MV-4-11 (cell line): Measurements from ENCODE around the gene WRNIP1.

ENCODE experiments used
- DNase-seq: peaks from one replicate; lab custom pipeline; 2025; lab: John Stamatoyannopoulos, UW

The WRNIP1 gene

DNA sequence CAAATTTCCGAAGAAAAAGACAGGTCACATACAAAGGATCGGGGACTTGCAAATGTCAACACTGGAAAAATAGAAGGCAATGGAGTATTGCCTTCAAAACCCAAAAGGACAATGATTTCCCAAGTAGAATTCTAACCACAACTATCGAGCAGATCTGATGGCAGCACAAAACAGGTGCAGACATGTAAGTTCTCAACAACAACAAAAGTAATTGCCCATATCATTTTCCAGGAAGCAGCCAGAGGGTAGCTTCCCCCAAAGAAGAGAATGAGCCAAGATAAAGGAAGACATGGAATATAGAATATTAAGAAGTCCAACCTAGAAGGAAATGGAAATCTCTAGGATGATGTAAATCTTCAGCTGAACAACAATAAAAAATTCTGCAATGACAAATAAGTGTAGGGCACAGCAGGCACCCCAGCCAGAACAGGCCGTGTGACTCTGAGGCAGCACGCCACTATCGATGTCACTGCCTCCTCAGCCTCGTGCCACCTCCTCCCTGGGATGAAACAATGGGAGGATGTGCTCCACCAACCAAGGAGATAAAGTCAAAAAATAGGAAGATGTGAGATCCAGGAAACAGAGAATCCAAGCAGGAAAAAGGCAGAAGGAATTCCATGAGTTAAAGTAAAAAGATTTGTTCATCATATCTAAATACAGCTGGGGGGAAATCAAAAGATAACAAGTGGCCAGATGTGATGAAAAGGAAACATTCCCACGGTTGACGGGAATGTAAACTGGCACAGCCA lies 42.3 kb downstream of the WRNIP1 start:
- no peak for DNase-seq

- no peak for DNase-seq
Observed at GRCh38 chr6:2809015-2809414, 43.8 kb downstream of the WRNIP1 start.

DNA sequence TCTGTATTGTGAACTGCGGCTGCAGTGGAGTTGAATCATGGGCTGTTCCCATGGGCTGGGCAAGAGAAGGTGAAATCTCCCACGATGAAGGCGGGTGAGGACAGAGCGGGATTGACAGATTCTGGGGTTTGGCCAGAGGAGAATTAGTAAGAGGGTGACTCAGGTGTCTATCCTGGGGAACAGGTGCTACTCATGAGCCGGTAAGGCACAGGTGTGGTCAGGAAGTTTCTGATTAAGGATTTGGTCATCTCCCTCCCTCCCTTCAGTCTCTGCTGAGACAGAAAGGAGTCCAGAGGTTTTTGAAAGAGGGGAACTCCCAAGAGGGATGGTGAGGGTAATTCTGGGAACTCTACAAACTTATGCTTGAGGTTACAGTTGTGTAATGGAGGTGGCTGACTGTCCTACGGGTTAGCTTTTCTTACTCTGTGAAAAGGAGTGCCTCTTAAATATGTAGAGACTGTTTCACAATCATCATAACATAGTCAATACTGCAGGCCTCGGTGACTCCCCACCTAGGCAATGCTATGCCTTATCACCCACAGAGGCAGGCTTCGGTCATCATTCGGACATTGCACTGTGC lies 45.0 kb downstream of the WRNIP1 start:
- DNase-seq: peak; percentile 84

GRCh38 chr6:2812695-2813094 lies 47.5 kb downstream of the WRNIP1 start:
- no peak for DNase-seq

- DNase-seq: no peak
Observed at GRCh38 chr6:2816158-2816557, 51.0 kb downstream of the WRNIP1 start.

GRCh38 chr6:2817903-2818443 lies 52.8 kb downstream of the WRNIP1 start:
- DNase-seq: no peak

DNA sequence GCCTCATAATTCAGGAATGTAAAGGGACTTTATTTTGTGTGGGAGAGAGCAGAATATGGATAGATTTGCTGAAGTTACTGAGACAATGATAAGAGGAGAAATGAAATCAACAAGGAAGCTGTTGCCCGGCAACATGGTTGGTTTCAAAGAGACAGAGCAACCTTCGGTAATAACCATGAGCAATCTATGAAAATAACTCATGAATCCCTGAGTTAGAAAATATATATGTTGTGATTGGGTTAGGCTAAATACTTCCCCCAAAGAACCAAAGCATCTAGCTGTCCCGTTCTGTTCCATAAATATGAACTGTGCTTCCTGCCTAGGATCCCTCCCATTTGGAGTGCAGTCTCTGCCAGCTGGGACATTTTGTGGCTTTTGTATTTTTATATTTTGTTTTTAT lies 53.4 kb downstream of the WRNIP1 start:
- peak; percentile 12 for DNase-seq

GRCh38 chr6:2819115-2819514 lies 53.9 kb downstream of the WRNIP1 start:
- DNase-seq: no peak

DNA sequence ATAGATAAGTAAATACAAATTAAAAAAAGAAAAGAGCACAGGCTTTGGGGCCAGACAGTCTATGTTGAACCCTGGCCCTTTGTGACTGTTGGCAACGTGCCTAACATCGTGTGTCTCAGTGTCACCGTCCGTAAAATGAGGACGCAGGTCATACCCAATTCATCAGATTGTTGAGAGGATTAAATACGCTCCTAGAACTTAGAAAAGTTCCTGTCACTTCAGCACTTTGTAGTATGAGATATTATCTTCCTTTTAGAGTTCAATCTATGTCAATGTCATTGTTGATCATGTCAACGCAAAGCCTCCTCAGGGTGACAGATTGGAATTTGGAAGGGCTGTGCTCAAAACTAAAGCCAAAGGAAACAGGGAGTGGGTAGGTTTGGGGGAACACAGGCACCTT lies 54.8 kb downstream of the WRNIP1 start:
- DNase-seq: no peak

DNA sequence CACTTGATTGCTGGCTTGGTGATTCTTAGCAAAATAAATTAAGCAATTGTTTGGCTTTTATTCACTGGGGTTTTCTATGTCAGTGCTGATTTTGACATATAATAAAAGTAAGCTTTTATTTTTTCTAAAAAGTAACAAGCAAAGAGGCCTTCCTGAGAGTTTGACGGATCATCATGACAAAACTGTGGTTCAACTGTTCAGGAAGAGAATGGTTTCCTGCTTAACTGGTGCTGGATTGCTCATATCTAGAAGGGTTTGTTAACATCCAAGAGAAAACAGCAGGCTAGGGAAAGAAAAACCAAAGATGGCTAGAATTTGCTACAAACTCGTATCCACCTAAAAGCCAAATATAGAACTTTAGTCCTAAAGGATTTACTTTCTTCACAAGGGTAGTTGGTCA lies 55.2 kb downstream of the WRNIP1 start:
- DNase-seq: peak; percentile 55

DNA sequence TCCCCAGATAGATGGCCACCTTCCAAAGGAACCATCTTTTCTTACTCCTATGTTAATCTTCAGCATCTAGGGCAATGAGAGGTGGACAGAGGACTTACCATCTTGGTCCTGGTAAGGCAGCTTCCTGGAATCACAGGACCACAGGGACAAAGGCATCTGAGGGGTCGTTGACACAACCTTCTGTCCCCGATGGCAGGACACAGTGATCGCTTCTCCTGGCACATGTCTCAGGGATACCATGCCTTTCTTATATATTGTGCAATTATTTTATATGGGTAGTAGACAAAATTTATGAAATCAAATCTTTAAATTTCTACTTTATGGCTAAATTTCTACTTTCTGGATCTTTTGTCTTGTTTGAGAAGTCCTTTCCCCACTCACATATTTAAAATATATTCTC lies 56.4 kb downstream of the WRNIP1 start:
- no peak for DNase-seq

GRCh38 chr6:2823104-2823850 lies 58.1 kb downstream of the WRNIP1 start:
- no peak for DNase-seq

DNA sequence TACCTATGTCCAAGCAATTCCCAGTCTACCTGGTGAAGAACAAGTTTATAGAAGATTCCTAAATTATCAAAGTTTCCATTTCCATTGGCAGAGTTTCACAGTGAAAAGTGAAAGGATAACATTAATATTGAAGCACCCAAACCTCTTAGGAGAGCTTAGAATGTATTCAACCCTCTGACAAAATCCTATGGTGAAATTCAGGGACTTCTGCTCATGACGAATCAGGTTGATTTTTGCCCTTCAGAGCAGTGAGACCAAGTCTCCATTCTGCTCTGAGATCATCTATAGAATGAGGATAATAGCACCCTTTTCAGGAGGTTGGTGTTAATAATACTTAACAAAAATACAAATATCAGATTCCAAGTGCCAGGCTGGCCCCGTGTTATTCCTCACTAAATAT lies 60.9 kb downstream of the WRNIP1 start:
- no peak for DNase-seq

DNA sequence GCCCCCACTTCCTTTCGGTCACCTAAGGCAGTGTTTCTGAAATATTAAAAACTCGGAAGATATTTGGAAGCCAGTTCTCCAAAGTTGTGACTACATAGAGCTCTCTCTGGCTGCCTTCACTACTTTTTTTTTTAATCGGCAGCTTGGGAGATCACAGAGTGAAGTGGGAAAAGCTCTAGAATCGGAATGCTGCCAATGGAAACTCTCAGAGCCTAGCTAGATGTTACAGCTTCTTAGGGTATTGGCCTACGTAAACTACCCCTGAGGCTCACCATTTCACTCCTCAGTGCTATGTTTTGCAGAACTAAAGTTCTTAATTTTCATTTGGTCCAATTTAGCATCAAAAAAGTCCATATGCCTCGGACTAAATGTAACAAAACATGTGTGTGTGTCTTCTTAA lies 61.9 kb downstream of the WRNIP1 start:
- no peak for DNase-seq

- no peak for DNase-seq
Observed at GRCh38 chr6:2828629-2829028, 63.4 kb downstream of the WRNIP1 start.

GRCh38 chr6:2829253-2829652 lies 64.1 kb downstream of the WRNIP1 start:
- DNase-seq: no peak

DNA sequence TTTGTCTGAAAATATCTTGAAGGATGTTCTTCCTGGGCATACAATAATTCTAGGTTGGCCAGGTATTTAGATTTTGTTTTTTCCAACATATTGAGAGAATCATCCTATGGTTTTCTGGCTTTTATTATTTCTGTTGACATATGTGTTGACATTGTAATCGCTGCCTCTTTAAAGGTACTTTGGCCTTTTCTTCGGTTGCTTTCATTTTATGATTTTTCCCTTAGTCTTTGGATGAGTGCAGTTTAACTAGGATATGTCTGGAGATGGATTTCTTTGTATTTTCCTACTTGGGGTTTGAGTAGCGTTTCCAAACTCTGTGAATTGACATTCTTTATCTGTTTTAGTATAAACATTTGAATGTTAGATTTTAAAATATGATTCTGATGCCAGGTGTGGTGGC lies 65.0 kb downstream of the WRNIP1 start:
- no peak for DNase-seq

DNA sequence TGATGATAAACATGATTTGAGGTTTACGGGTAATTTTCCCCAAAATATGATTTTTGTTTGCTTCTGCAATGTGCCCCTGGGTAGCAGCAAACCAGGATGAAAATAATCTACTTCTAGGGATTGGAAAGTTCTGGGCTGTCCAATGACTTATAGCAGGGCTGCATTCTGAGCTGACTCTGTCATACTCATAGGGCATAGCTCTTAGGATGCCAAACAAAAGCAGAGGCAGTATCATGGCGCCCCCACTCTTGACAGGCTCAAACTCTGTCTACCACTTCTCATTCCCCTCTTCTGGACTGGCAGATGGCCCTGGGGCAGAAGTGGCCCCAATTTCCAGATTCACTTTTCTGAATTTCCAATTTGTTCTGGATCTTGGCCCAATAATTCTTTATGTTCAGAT lies 66.2 kb downstream of the WRNIP1 start:
- DNase-seq: no peak

DNA sequence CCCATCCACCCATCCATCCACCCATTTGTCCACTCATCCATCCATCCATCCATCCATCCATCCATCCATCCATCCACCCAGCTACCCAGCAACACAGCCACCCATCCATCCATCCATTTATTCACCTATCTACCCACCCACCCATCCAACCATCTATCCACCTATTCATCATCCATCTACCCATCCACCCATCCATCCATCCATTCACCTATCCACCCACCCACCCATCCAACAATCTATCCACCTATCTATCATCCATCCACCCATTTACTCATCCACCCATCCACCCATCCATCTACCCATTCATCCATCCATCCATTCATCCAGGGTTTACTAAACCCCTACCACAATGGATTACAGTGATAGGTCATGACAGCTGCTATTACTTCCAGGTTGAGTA lies 69.1 kb downstream of the WRNIP1 start:
- DNase-seq: no peak
